Smooth muscle cell of the umbilical artery (primary cell): ENCODE results near the gene SP9. TPM values are rescaled to one million over a fixed set of nuclear protein-coding genes. Genes with fewer than 3 reads are reported as not detected.

ENCODE experiments used
- total RNA-seq: library from RNA; depleted of rRNA; stranded (reverse); fragments of >200 nt; gene quantifications from 2 replicates; pipeline ENCODE4 v1.2.3, GENCODE V29; 2014

Gene SP9
- total RNA-seq: 0.05 TPM in 1 of 2 replicates, not detected in the other

GRCh38 chr2:174334781-174335251 lies at the start of gene SP9:
TSS of gene SP9 (plus strand) at chr2:174334954. CDS start at chr2:174335093, 139 bp downstream.

Other genes with a start within 250 kb of the SP9 start
- 79.6 and 108 TPM in 2 replicates for gene OLA1, start 86.4 kb upstream of the SP9 start, total RNA-seq
- gene SCRN3, start 60.8 kb downstream of the SP9 start, total RNA-seq: 34.7 and 37.3 TPM in 2 replicates
- 6.6 and 10.1 TPM in 2 replicates for gene GPR155, start 152.1 kb downstream of the SP9 start, total RNA-seq